Lower leg skin (tissue), 3 donors: Measurements from ENCODE around the gene CTXND2.

Experiments
- CTCF ChIP-seq, 3 donors: fragments of 450-650 bp; IDR thresholded peaks; one replicate each; pipeline ENCODE4 v1.5.1; 2016; ENCODE audit warnings: antibody characterized with exemption in 3 of 3, mild to moderate bottlenecking in 3 of 3, moderate library complexity in 2 of 3
- POLR2A ChIP-seq, 2 donors: fragments of 450-650 bp; IDR thresholded peaks; one replicate each; pipeline ENCODE4 v1.6.1; 2016 to 2017; ENCODE audit warnings: antibody characterized with exemption in 2 of 2, mild to moderate bottlenecking in 1 of 2, moderate library complexity in 1 of 2

GRCh38 chr1:150895618-150896017, 8.7 kb downstream of the CTXND2 start:
- TF ChIP-seq CTCF (IDR thresholded peaks at IDR 0.05), result no peak
- TF ChIP-seq POLR2A (IDR thresholded peaks at IDR 0.05), result no peak
